Sigmoid colon (tissue), 4 donors: ENCODE results near the gene ZNF329.

ENCODE experiments used
- CTCF ChIP-seq, 4 experiments: fragments of 450-650 bp in 3 of 4; fragments of 200-600 bp in 1 of 4; IDR thresholded peaks; one replicate each; pipeline ENCODE4 v1.5.1; 2016 to 2019; ENCODE audit warnings: antibody characterized with exemption in 4 of 4, mild to moderate bottlenecking in 3 of 4, moderate library complexity in 2 of 4
- POLR2A ChIP-seq, 2 donors: fragments of 450-650 bp; IDR thresholded peaks; one replicate each; pipeline ENCODE4 v1.6.1; 2016; ENCODE audit warnings: antibody characterized with exemption in 2 of 2, mild to moderate bottlenecking in 2 of 2, moderate library complexity in 2 of 2
- POLR2AphosphoS5 ChIP-seq, 4 donors: sonication (generic); formaldehyde crosslinking; IDR thresholded peaks; one replicate each; pipeline ENCODE4 v1.6.1; 2017; ENCODE audit warnings: antibody characterized with exemption in 4 of 4

- TF ChIP-seq CTCF (IDR thresholded peaks at IDR 0.05) = no peak
- no peak for TF ChIP-seq POLR2A (IDR thresholded peaks at IDR 0.05)
- no peak for TF ChIP-seq POLR2AphosphoS5 (IDR thresholded peaks at IDR 0.05)
These were observed 16.3 kb downstream of the ZNF329 start for GRCh38 chr19:58134244-58134643.
